Neural cell (in vitro differentiated cells): Measurements from ENCODE around the gene ADGRD2. TPM values are rescaled to one million over a fixed set of nuclear protein-coding genes. Genes with fewer than 3 reads are reported as not detected.

ENCODE experiments used
- H2AFZ ChIP-seq: fragments of 200-600, 300-800 bp; sonication (generic), shearing (Covaris generic); 2 replicates; pipeline ENCODE4 v1.6.0; 2014; ENCODE audit warnings: low read depth, mild to moderate bottlenecking, antibody characterized with exemption, low read length, moderate library complexity
- H3F3A ChIP-seq: fragments of 200-600 bp; shearing (Covaris generic); 2 replicates; pipeline ENCODE4 v1.6.1; 2016; ENCODE audit warnings: mild to moderate bottlenecking, moderate library complexity, mixed read lengths, antibody characterized with exemption, low read length; ENCODE audit not compliant: insufficient read depth, poor library complexity, severe bottlenecking
- H3K27ac ChIP-seq: fragments of 200-600, 300-800 bp; sonication (generic), shearing (Covaris generic); 2 replicates; pipeline ENCODE4 v1.5.1; 2014; ENCODE audit warnings: mild to moderate bottlenecking, low read length, moderate library complexity
- H3K27me3 ChIP-seq: fragments of 300-800, 200-600 bp; sonication (generic), shearing (Covaris generic); 2 replicates; pipeline ENCODE4 v1.6.0; 2014; ENCODE audit warnings: mild to moderate bottlenecking, low read depth, low read length, moderate library complexity; ENCODE audit not compliant: insufficient read depth
- H3K36me3 ChIP-seq: fragments of 300-800, 200-600 bp; sonication (generic), shearing (Covaris generic); 2 replicates; pipeline ENCODE4 v1.5.1; 2014; ENCODE audit warnings: mild to moderate bottlenecking, antibody characterized with exemption, low read length, moderate library complexity; ENCODE audit not compliant: insufficient read depth
- H3K4me2 ChIP-seq: fragments of 300-800, 200-600 bp; sonication (generic), shearing (Covaris generic); 2 replicates; pipeline ENCODE4 v1.6.0; 2014; ENCODE audit warnings: mild to moderate bottlenecking, low read length
- H3K4me3 ChIP-seq: fragments of 300-800, 200-600 bp; sonication (generic), shearing (Covaris generic); 2 replicates; pipeline ENCODE4 v1.5.1; 2014; ENCODE audit warnings: mild to moderate bottlenecking, low read length, moderate library complexity
- H3K79me2 ChIP-seq: fragments of 200-600 bp; shearing (Covaris generic); replicated peaks from 2 replicates; pipeline ENCODE4 v1.6.0; 2014; ENCODE audit warnings: mild to moderate bottlenecking, low read length, moderate library complexity; ENCODE audit not compliant: insufficient read depth
- H3K9ac ChIP-seq: fragments of 300-800, 200-600 bp; sonication (generic), shearing (Covaris generic); 2 replicates; pipeline ENCODE4 v1.6.1; 2016; ENCODE audit warnings: mild to moderate bottlenecking, low read length, mixed read lengths
- H3K9me2 ChIP-seq: fragments of 200-600 bp; shearing (Covaris generic); 2 replicates; pipeline ENCODE4 v1.6.1; 2016; ENCODE audit warnings: mild to moderate bottlenecking, low read length, mixed read lengths; ENCODE audit not compliant: insufficient read depth
- H3K9me3 ChIP-seq: fragments of 200-600, 300-800 bp; sonication (generic), shearing (Covaris generic); 2 replicates; pipeline ENCODE4 v1.6.1; 2016; ENCODE audit warnings: mild to moderate bottlenecking, mixed run types, low read length, moderate library complexity, mixed read lengths
- H4K20me1 ChIP-seq: fragments of 200-600 bp; shearing (Covaris generic); 2 replicates; pipeline ENCODE4 v1.6.1; 2016; ENCODE audit warnings: mild to moderate bottlenecking, mixed run types; ENCODE audit not compliant: insufficient read depth
- CTCF ChIP-seq: fragments of 450-650 bp; IDR thresholded peaks from 2 replicates; pipeline ENCODE4 v1.5.1; 2014; ENCODE audit warnings: antibody characterized with exemption, mild to moderate bottlenecking, moderate library complexity; ENCODE audit not compliant: poor library complexity, severe bottlenecking
- EP300 ChIP-seq: fragments of 450-650 bp; conservative IDR thresholded peaks from 2 replicates; pipeline ENCODE4 v1.6.1; 2014; ENCODE audit warnings: antibody characterized with exemption, mild to moderate bottlenecking, moderate library complexity; ENCODE audit not compliant: poor library complexity, severe bottlenecking
- EZH2 ChIP-seq: fragments of 200-600, 300-800 bp; shearing (Covaris generic), sonication (generic); IDR thresholded peaks from 2 replicates; pipeline ENCODE4 v1.6.1; 2014; ENCODE audit warnings: antibody characterized with exemption, low read length, borderline replicate concordance, mild to moderate bottlenecking; ENCODE audit not compliant: insufficient read depth, poor library complexity, severe bottlenecking
- MXI1 ChIP-seq: fragments of 450-650 bp; conservative IDR thresholded peaks from 2 replicates; pipeline ENCODE4 v1.6.1; 2014; ENCODE audit warnings: antibody characterized with exemption, mild to moderate bottlenecking; ENCODE audit not compliant: poor library complexity, severe bottlenecking
- POLR2AphosphoS5 ChIP-seq: IDR thresholded peaks from 2 replicates; pipeline ENCODE4 v1.6.1; 2012
- RAD21 ChIP-seq: fragments of 450-650 bp; conservative IDR thresholded peaks from 2 replicates; pipeline ENCODE4 v1.6.1; 2014; ENCODE audit warnings: antibody characterized with exemption, mild to moderate bottlenecking, moderate library complexity
- REST ChIP-seq: IDR thresholded peaks from 2 replicates; pipeline ENCODE4 v1.6.1; 2012; ENCODE audit warnings: borderline replicate concordance
- SMC3 ChIP-seq: fragments of 450-650 bp; conservative IDR thresholded peaks from 2 replicates; pipeline ENCODE4 v1.6.1; 2014; ENCODE audit warnings: antibody characterized with exemption, mild to moderate bottlenecking, moderate library complexity; ENCODE audit not compliant: poor library complexity
- TAF1 ChIP-seq: IDR thresholded peaks from 2 replicates; pipeline ENCODE4 v1.6.1; 2012; ENCODE audit warnings: low read depth
- polyA plus RNA-seq: library from polyadenylated mRNA; depleted of rRNA; stranded (reverse); fragments of >200 nt; gene quantifications from 2 replicates; pipeline ENCODE4 v1.2.3, GENCODE V29; 2014

The ADGRD2 gene
- polyA plus RNA-seq, 1 donor from 2014 or later: not detected

- Histone ChIP-seq H3K9me2 (no peaks in the 10 kb centered on the region), H4K20me1 (no peaks in the 10 kb centered on the region), H3K27me3 (no peaks in the 10 kb centered on the region), H3K9ac (no peak overlapping the region), H3K9me3 (no peaks in the 10 kb centered on the region), H3K36me3 (no peaks in the 10 kb centered on the region), H3K79me2 (no peaks in the 10 kb centered on the region), H3K4me3 (no peak overlapping the region), H3K27ac (no peak overlapping the region), H3K4me2 (no peak overlapping the region), H3F3A (no peaks in the 10 kb centered on the region), H2AFZ (no peak overlapping the region)
- no peak for TF ChIP-seq MXI1
- TF ChIP-seq SMC3: no peak
- no peak for TF ChIP-seq CTCF
- no peak for TF ChIP-seq EZH2
- TF ChIP-seq POLR2AphosphoS5: no peak
- no peak for TF ChIP-seq RAD21
- TF ChIP-seq TAF1: no peak
- TF ChIP-seq REST: no peak
- TF ChIP-seq EP300: no peak
Observed at GRCh38 chr9:124471761-124472160, 21.5 kb downstream of the ADGRD2 start.

GRCh38 chr9:124472770-124473169, 22.5 kb downstream of the ADGRD2 start:
- H3K4me3 ChIP-seq: no peak overlapping the region
- no peak overlapping the region for H3K9ac ChIP-seq
- H3K36me3 ChIP-seq: no peaks in the 10 kb centered on the region
- no peaks in the 10 kb centered on the region for H3K9me3 ChIP-seq
- H3F3A ChIP-seq: no peaks in the 10 kb centered on the region
- H3K79me2 ChIP-seq: no peaks in the 10 kb centered on the region
- H3K4me2 ChIP-seq: no peak overlapping the region
- no peaks in the 10 kb centered on the region for H3K9me2 ChIP-seq
- no peaks in the 10 kb centered on the region for H4K20me1 ChIP-seq
- TF ChIP-seq EP300 (no peak), POLR2AphosphoS5 (no peak), REST (no peak), RAD21 (no peak), EZH2 (no peak), CTCF (no peak), TAF1 (no peak), MXI1 (no peak), SMC3 (no peak)
- no peaks in the 10 kb centered on the region for H3K27me3 ChIP-seq
- no peak overlapping the region for H2AFZ ChIP-seq
- no peak overlapping the region for H3K27ac ChIP-seq
